Hematopoietic multipotent progenitor cell treated with erythropoietin and hydrocortisone succinate and interleukin-3 and kit ligand, for 8 days (in vitro differentiated cells): ENCODE data around the gene MAGI3.

Experiments used
- DNase-seq: peaks from one replicate; pipeline ENCODE4 v3.0.0-alpha.2; 2015

Gene MAGI3

DNA sequence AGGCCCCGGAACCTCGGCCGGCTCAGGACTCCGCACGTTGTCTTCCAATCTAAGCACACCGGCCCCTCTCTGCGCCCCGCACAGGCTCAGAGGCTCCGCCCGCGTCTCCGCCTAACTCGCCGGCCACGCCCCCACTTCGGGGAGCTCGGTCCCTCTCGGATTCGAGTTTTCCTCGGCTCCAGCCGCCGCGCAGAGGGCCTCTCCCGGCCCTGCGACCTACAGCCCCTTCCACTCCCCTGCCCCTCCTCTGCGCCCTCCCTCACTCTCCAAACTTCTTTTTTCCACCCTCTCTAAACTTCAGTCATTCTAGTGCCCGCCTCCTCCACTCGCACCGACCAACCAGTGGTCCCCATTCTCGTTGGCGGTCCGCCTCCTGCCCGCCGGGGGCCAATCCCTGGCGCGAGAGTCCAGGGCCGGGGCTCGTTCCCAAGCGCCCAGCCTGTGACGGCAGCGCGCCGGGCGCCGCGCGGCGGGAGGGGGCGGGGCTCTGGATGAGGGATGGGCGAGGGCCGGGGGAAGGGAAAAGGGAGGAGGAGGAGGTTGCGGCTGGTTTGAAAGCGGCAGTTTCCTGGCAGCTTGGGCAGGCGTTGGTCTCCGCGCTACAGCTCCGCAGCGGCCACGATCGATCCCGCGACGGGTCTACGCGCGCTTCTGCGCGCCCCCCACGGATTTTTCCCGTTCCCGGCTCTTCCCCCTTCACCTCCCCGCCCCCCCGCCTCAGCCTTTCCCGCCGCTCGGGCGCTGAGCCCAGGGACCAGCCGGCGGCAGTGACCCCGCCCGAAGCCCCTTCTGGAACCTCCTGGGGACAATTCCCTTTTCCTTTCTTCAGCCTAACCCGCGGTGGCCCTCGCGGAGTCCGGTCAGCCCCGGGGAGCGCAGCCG lies at the start of gene MAGI3:
TSS of gene MAGI3 (plus strand) at position 563 of the 882 bp plus-strand sequence. CDS start 519 bp downstream, outside the sequence.
- DNase-seq: peak; percentile 94

GRCh38 chr1:113353580-113353979 lies 36.7 kb upstream of the MAGI3 start:
- DNase-seq: no peak

DNA sequence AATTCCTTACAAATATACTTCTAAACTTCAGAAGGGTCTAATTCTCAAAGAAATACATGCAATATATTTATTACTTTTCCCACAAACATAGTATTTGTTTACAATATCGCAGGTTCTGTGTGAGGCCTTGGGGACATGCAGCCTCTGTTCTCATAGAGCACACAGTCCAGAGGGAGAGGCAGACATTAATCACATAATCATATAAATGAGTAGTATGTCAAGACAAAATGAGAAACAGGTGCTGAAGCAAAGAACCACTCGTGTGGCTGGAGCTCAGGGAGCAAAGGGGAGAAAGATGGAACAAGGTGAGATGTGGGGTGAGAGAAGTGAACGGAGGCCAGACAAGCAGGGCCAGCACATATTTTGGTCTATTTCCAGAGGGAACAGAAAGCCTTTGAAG lies 26.4 kb upstream of the MAGI3 start:
- no peak for DNase-seq

DNA sequence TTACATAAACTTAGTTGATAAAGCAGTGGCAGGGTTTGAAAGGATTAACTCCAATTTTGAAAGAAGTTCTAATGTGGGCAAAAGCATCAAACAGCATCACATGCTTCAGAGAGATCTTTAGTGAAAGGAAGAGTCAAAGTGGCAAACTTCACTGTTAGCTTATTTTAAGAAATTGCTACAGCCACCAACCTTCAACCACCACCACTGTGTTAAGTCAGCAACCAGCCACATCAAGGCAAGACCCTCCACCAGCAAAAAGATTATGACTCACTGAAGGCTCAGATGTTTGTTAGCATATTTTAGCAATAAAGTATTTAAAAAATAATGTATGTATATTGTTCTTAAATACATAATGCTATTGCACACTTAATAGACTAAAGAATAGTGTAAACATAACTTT lies 21.3 kb upstream of the MAGI3 start:
- no peak for DNase-seq

GRCh38 chr1:113369699-113370098 lies 20.6 kb upstream of the MAGI3 start:
- DNase-seq: no peak

- no peak for DNase-seq
These were observed 19.4 kb upstream of the MAGI3 start for GRCh38 chr1:113370868-113371267.

DNA sequence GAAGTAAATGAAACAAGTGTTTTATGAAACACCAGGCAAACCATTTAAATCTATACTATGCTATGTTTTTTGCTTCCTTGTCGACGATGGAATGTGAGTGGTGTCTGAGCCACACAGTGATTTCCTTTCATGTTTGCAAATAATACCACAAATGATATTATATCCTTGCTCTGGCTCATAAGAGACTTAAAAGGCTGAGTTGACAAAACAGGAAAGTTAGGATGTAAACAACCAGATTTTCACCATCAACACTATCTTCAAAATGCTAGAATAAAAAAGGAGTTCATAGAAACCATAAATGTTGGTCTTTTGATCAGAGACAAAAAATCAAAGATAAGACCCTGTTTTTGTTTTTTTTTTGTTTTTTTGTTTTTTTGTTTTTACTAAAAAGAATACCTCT lies 17.8 kb upstream of the MAGI3 start:
- DNase-seq: no peak

DNA sequence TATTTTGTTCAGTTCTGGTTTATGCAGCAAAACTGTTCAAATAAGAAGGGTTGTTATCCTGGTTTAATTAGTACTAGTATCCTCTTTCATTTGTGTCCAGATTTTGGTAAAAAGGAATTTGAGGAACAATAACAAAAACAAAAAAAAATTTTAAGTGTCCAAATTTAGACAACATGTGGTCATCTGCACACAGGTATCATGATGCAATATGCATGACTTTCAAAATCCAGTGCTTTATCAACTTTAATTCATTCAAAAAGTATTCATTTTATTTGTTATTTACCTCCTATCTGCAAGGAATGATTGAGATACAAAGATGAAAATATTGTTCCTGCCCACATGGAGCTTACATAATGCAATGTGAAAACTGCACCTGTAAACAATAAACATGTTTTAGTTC lies 16.7 kb upstream of the MAGI3 start:
- no peak for DNase-seq

DNA sequence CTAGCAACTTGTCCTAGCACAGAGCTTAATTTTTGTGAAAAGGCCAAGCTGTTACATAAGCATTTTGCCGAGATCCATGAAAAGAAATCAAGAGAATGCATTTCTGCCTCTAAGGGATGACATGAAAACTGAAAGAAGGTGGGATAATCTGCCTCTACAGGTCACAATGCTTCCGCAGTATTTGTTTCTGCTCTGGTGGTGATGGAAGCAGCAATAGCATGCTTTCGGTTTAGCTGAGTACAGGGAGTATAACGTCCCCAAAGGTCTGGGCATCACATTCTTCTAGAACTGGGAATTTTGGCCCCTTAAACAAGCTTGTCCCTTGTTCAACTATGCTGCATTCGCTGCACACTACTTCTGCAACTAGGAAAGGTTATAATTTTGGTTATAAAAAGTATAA lies 14.4 kb upstream of the MAGI3 start:
- DNase-seq: no peak

DNA sequence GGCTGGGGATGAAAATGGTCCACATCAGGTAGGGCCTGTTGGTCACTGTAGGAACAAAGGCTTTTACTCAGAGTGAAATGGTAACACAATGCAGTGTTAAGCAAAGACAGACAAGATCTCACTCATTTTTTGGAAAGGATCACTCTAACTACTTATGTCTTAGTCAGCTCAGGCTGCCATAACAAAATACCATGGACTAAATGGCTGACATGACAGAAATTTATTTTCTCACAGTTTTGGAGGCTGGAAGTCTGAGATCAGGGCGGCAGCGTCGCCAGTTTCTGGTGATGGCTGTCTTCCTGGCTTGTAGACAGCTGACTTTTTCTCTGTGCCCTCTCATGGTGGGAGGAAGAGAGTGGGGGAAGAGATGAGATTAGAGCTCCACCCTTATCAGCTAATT lies 10.2 kb upstream of the MAGI3 start:
- no peak for DNase-seq

GRCh38 chr1:113388017-113388620 lies 2.2 kb upstream of the MAGI3 start:
- DNase-seq: no peak

DNA sequence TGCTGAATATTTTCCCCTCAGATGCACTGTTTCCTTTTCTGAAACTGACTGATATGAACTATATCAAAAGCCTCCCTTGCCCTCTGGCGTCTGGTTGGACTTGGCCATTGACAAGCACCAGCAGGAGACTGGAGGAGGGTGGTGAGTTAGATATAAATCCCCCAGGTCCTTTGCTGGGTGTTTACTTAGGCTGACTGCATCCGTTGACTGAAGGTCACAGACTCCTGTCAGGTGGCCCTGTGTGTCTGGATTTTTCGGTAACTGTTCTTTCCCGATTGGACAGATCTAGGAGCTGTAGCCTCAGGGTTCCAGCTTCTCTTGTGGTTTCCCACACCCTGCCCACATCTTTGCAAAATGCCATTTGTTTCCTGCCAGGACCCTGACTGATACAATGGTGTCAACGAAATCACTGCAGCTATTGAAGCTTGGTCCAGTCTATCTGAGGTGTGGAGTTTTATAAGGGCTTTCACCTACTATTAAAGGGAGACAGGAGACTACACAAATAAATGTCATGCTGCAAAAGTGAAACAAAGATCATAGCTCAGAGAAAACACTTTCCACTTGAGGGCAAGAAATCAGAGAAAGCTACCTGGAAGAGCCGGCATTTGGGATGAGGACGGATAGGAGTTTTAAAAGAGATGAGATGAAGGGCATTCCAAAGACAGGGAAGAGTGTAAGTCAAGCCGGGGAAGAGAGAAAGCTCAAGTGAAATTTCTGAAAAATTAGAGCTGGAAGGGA lies 1.5 kb upstream of the MAGI3 start:
- peak; percentile 82 for DNase-seq

- no peak for DNase-seq
These were observed 859 bp upstream of the MAGI3 start for GRCh38 chr1:113389359-113389952.

- DNase-seq: peak; percentile 20
These were observed 745 bp downstream of the MAGI3 start for GRCh38 chr1:113390871-113391648.

DNA sequence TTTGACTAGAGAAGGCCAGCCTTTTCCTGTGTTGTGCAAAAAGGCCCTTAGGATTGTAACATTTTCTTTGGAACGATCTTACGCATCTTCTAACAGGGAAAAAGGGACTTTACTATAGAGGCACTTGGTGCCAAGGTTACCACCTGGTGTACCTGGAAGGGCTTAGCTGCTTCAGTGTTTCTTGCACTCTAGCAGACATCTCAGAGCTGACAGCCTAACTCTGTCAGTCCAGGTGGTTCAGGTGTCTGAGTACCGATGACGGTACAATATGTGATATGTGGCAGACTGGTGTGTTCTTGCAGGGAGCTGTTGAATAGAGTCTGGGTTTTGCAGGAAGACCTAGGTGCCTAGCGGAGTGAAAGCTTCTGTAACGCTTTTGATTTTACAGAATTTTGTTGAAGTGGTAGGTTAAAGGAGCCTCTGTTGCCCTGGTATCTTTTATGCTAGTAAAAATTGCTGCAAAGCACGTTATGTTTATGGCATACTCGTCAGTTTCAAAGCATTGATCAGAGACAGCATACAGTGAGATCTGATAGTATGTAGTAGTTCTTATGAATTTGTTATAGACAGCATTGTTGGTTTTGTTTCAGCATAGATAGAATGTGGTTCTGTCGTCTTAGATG lies 1.4 kb downstream of the MAGI3 start:
- no peak for DNase-seq

GRCh38 chr1:113392541-113393128 lies 2.3 kb downstream of the MAGI3 start:
- no peak for DNase-seq

DNA sequence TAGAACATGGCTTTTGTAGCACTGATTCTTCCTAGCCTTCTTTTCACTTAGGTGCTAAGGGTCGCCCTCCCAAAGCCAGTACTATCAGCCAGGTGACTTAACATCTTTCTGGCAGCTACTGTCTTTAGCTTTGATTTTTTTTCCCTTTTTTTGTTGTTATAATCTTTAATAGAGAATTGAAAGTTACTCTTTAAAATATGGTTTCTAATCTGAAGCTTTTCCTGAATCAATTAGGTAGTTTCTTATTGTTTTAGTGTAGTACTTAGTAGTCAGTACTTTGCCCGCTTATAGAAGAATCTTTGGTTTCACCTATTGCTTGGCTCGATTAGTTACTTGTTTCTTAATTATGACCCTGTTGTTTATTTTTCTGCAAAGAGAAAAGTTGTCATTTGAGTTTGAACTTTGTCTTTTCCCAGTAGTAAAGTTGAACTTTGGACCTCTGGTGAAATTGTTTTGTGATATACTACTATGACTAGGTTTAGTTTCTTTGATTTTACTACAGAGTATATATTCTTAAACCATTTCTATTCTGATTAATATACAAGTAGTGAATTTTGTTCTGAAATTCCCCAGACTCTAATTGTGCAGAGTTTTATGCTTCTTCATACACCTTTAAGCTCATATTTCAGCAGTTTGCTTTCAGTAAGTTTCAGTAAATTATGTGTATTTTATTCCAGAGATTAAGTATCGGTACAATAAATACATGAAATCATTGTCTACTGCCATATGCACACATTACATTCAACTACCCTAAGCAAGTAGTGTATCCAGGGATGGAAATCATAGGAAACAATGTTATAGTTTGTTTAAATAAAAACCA lies 3.9 kb downstream of the MAGI3 start:
- no peak for DNase-seq

GRCh38 chr1:113394863-113395259 lies 4.5 kb downstream of the MAGI3 start:
- DNase-seq: no peak

GRCh38 chr1:113396102-113396501 lies 5.8 kb downstream of the MAGI3 start:
- no peak for DNase-seq

GRCh38 chr1:113396585-113396984 lies 6.3 kb downstream of the MAGI3 start:
- no peak for DNase-seq
